GM12801 (cell line): ENCODE measurements around the gene CFTR.

ENCODE experiments used
- TF ChIP-seq, protein P1 (sequence below): IDR thresholded peaks from one replicate; pipeline ENCODE4 v1.5.1; 2011; ENCODE audit warnings: control low read depth; ENCODE audit not compliant: insufficient read length; ENCODE audit errors: extremely low read depth

Gene CFTR

DNA sequence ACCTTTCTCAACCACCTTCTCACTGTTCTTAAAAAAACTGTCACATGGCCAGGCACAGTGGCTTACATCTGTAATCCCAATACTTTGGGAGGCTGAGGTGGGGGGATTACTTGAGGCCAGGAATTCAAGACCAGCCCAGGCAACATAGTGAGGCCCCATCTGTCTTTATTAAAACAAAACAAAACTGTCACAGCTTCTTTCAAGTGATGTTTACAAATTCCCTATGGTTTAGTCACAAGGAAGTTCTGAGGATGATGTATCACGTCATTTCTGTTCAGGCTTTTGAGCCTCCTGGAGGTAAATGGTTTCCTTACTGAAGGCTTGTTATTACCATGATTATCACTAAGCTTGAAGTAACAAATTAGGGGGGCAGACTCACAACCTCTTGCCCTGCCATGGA is 186.2 kb downstream of the CFTR start:
- TF ChIP-seq, protein P1, sequence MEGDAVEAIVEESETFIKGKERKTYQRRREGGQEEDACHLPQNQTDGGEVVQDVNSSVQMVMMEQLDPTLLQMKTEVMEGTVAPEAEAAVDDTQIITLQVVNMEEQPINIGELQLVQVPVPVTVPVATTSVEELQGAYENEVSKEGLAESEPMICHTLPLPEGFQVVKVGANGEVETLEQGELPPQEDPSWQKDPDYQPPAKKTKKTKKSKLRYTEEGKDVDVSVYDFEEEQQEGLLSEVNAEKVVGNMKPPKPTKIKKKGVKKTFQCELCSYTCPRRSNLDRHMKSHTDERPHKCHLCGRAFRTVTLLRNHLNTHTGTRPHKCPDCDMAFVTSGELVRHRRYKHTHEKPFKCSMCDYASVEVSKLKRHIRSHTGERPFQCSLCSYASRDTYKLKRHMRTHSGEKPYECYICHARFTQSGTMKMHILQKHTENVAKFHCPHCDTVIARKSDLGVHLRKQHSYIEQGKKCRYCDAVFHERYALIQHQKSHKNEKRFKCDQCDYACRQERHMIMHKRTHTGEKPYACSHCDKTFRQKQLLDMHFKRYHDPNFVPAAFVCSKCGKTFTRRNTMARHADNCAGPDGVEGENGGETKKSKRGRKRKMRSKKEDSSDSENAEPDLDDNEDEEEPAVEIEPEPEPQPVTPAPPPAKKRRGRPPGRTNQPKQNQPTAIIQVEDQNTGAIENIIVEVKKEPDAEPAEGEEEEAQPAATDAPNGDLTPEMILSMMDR, result no peak

DNA sequence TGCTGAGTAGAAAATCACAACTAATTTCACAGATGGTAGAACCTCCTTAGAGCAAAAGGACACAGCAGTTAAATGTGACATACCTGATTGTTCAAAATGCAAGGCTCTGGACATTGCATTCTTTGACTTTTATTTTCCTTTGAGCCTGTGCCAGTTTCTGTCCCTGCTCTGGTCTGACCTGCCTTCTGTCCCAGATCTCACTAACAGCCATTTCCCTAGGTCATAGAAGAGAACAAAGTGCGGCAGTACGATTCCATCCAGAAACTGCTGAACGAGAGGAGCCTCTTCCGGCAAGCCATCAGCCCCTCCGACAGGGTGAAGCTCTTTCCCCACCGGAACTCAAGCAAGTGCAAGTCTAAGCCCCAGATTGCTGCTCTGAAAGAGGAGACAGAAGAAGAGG is 186.9 kb downstream of the CFTR start:
- TF ChIP-seq, protein P1, result no peak

- TF ChIP-seq, protein P1, result no peak
These were observed 187.6 kb downstream of the CFTR start for GRCh38 chr7:117667456-117667855.

GRCh38 chr7:117669818-117670217 is 190.0 kb downstream of the CFTR start:
- TF ChIP-seq, protein P1, result no peak

DNA sequence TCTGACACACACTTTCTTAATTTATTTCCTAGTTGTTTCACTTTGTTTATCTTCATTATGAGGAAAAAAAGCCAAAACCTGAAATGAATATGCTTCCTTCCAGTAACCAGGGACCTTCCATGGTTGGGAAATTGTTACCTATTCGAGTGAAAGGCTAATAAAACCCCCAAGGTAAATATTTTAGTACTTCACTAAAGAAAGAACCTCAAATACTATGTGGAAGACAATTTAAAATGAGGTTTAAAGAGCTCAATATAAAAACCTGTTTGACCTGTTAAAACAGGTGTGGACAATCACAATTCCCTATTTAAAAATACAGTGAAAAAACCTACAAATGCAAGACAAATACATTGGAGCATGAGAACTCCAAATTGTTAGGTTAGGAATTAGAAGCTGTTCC is 192.6 kb downstream of the CFTR start:
- TF ChIP-seq, protein P1, result no peak

GRCh38 chr7:117673367-117673766 is 193.5 kb downstream of the CFTR start:
- TF ChIP-seq, protein P1, result no peak

DNA sequence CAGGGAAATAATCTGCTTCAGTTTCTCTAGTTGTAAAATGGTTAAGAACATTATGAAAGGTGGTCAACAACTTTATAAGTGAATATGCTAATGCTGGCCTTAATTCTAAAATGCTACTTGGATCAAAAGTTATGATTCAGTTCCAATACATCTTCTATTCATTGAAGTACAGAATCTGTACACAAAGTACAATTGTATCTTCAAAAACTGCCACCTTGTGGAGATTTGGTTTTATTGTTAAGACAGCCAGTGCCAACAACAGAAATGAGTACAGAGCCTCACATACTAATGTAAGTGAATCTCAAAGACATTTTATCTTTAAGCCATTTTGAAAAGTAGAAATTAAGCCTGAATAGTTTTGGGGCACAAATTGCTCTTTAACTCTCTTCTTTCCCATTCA is 194.0 kb downstream of the CFTR start:
- TF ChIP-seq, protein P1, result no peak

GRCh38 chr7:117674617-117675016 is 194.8 kb downstream of the CFTR start:
- TF ChIP-seq, protein P1, result no peak
